PC-9 (cell line): ENCODE results near the gene COL1A2.

Experiments
- CTCF ChIP-seq: fragments of 200-600 bp; sonication (generic); conservative IDR thresholded peaks from 2 replicates; pipeline ENCODE4 v1.6.1; 2017; ENCODE audit warnings: mixed run types, antibody characterized with exemption, mild to moderate bottlenecking, moderate library complexity
- EZH2 ChIP-seq: fragments of 200-600 bp; sonication (generic); IDR thresholded peaks from 2 replicates; pipeline ENCODE4 v1.8.0; 2017; ENCODE audit warnings: antibody characterized with exemption, low read depth

GRCh38 chr7:94388540-94388939 lies 6.2 kb upstream of the COL1A2 start:
- no peak for TF ChIP-seq CTCF
- TF ChIP-seq EZH2: no peak
